ES-I3 (cell line): Measurements from ENCODE around the gene CHST9.
"Not testable (repeated sequence)": the region's sequence is repeated elsewhere in the genome, so short reads cannot be mapped to it uniquely, and the experiment has no call there.

Experiments
- H3K36me3 ChIP-seq: 2 replicates; pipeline ENCODE4 v1.6.1; 2013; ENCODE audit warnings: mild to moderate bottlenecking, low read length, control low read depth, moderate library complexity; ENCODE audit not compliant: insufficient read depth
- H3K4me1 ChIP-seq: 2 replicates; pipeline ENCODE4 v1.6.1; 2013; ENCODE audit warnings: mild to moderate bottlenecking, control low read depth, low read length; ENCODE audit not compliant: insufficient read depth
- H3K9ac ChIP-seq: 2 replicates; pipeline ENCODE4 v1.6.1; 2013; ENCODE audit warnings: low read depth, mild to moderate bottlenecking, low read length, moderate library complexity
- H3K9me3 ChIP-seq: 2 replicates; pipeline ENCODE4 v1.6.1; 2013; ENCODE audit warnings: mild to moderate bottlenecking, low read length, moderate library complexity; ENCODE audit not compliant: control insufficient read depth, insufficient read depth

Gene CHST9

GRCh38 chr18:27108842-27109241, 76.3 kb downstream of the CHST9 start:
- no peaks in the 10 kb centered on the region for H3K36me3 ChIP-seq
- H3K9me3 ChIP-seq = peaks cover 4% of the 10 kb centered on the region; the same call in 1 of the 2 replicates
- no peaks in the 10 kb centered on the region for H3K4me1 ChIP-seq
- no peak overlapping the region for H3K9ac ChIP-seq

- Histone ChIP-seq H3K9ac (no peak overlapping the region), H3K36me3 (no peaks in the 10 kb centered on the region), H3K9me3 (no peaks in the 10 kb centered on the region), H3K4me1 (no peaks in the 10 kb centered on the region)
Observed at GRCh38 chr18:27104743-27105142, 80.4 kb downstream of the CHST9 start.

GRCh38 chr18:27094621-27095020, 90.5 kb downstream of the CHST9 start:
- H3K4me1 ChIP-seq = no peaks in the 10 kb centered on the region
- H3K9ac ChIP-seq = no peak overlapping the region
- H3K9me3 ChIP-seq = no peaks in the 10 kb centered on the region
- no peaks in the 10 kb centered on the region for H3K36me3 ChIP-seq

- H3K36me3 ChIP-seq, H3K4me1 ChIP-seq, H3K9ac ChIP-seq, H3K9me3 ChIP-seq: not testable (repeated sequence)
Observed at GRCh38 chr18:27093290-27093689, 91.8 kb downstream of the CHST9 start.

- H3K4me1 ChIP-seq = no peaks in the 10 kb centered on the region
Observed at GRCh38 chr18:27081701-27082100, 103.4 kb downstream of the CHST9 start.

GRCh38 chr18:27075828-27076227, 109.3 kb downstream of the CHST9 start:
- Histone ChIP-seq H3K9ac (no peak overlapping the region), H3K36me3 (no peaks in the 10 kb centered on the region), H3K9me3 (no peaks in the 10 kb centered on the region), H3K4me1 (no peaks in the 10 kb centered on the region)

More at GRCh38 chr18:27081701-27082100, 103.4 kb downstream of the CHST9 start:
- H3K9ac ChIP-seq = no peak overlapping the region
- no peaks in the 10 kb centered on the region for H3K36me3 ChIP-seq
- H3K9me3 ChIP-seq = no peaks in the 10 kb centered on the region

DNA sequence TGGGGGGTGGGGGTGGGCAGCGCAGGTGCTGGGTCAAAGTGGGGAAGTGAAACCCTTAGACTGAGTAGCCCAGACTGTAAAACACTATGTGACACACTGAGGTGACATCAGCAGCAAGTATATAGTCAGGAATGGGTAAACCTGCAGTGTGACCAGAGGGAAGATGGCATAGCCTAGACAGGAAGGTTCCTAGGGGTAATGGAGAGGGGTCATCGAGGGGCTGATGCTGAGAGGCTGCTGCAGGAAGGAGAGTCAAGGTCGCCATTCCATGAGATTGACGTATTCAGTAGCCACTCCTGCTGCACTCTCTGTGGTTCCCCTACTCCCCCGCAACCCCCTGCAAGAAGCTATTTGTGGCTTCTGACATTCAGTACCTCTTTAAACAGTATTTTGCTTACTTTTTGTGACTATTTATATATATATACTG, 111.7 kb downstream of the CHST9 start:
- Histone ChIP-seq H3K9ac (no peak overlapping the region), H3K9me3 (no peaks in the 10 kb centered on the region), H3K4me1 (no peaks in the 10 kb centered on the region), H3K36me3 (no peaks in the 10 kb centered on the region)

- Histone ChIP-seq H3K9me3 (no peaks in the 10 kb centered on the region), H3K36me3 (no peaks in the 10 kb centered on the region), H3K9ac (no peak overlapping the region), H3K4me1 (no peaks in the 10 kb centered on the region)
Observed at GRCh38 chr18:27064673-27065072, 120.4 kb downstream of the CHST9 start.

GRCh38 chr18:27062802-27063201, 122.3 kb downstream of the CHST9 start:
- H3K36me3 ChIP-seq = no peaks in the 10 kb centered on the region

GRCh38 chr18:27061488-27062095, 123.5 kb downstream of the CHST9 start:
- no peaks in the 10 kb centered on the region for H3K9me3 ChIP-seq
- no peaks in the 10 kb centered on the region for H3K36me3 ChIP-seq
- H3K4me1 ChIP-seq = no peaks in the 10 kb centered on the region
- H3K9ac ChIP-seq = no peak overlapping the region

More at GRCh38 chr18:27062802-27063201, 122.3 kb downstream of the CHST9 start:
- Histone ChIP-seq H3K4me1 (no peaks in the 10 kb centered on the region), H3K9me3 (no peaks in the 10 kb centered on the region), H3K9ac (no peak overlapping the region)

DNA sequence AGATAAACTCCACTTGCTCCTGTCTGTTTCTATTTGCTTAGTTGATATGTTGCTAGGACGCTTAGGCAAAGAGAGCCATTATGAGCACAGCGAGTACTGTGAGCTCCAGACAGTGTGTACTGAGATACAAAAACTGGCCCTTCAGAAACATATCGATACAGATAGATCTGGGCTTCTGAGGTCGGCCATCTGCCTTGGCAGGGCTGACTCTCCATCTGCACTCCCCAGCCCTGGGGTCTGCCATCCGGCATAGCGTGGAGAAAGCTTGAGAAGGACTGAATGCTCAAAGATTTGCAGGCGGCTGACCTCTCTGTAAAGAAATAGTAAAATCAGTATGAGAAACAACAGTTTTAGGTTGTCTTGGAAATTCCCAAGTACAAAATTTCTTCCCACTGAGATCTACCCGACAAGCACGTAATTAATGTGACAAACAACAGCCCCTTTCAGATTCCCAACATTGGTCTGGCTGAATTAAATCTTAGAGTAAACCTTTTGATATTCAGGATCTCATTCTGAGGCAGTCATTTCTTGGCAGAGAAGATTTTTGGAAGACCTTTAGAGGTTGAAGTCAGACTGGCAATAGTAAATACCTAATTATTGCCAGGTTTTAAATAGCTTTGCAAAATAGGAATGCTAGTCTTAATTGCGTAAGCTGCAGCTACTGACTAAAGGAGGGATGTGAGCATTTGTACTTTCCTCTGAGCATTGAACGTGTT, 127.4 kb downstream of the CHST9 start:
- Histone ChIP-seq H3K4me1 (no peaks in the 10 kb centered on the region), H3K9me3 (no peaks in the 10 kb centered on the region), H3K9ac (no peak overlapping the region), H3K36me3 (no peaks in the 10 kb centered on the region)

DNA sequence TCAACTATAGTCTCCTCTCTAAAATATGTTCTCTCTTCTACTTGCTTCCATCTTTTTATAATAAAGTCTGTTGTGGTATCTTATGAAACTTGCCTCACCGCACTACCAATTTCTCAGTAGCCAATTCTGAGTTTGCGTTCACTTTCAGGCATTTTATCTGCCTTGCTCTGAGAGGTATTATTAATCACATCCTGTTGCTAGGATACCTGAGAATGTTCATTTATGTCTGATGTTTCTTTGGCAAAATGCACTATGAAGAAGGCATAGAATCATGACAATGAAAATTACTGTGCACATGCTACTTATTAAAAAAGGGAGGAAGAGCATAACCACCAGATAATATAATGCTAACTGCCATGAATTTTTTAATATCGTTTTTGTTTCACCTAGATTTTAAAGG, 130.2 kb downstream of the CHST9 start:
- Histone ChIP-seq H3K4me1 (no peaks in the 10 kb centered on the region), H3K36me3 (no peaks in the 10 kb centered on the region), H3K9ac (no peak overlapping the region), H3K9me3 (no peaks in the 10 kb centered on the region)

DNA sequence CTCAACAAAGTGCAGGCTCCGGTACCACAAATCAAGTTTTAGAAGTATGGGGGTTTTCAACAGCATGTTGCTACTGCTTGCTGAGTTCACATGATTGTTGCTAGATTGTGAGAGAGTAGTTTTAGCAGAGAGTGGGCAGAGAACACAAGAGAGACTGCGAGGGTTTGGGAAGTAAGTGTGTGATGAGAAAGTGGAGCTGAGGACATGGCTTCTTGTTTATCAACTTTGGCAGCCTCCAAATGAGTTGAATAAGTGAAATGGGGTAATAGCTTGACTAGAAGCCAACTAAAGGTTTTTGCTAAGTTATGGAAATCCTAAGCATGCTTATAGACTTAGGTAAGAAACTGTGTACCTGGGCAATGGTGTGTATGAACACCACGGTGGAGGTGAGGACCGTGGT, 135.1 kb downstream of the CHST9 start:
- no peak overlapping the region for H3K9ac ChIP-seq
- no peaks in the 10 kb centered on the region for H3K4me1 ChIP-seq
- H3K9me3 ChIP-seq = no peaks in the 10 kb centered on the region
- H3K36me3 ChIP-seq = no peaks in the 10 kb centered on the region

- Histone ChIP-seq H3K9ac (no peak overlapping the region), H3K9me3 (no peaks in the 10 kb centered on the region), H3K4me1 (no peaks in the 10 kb centered on the region), H3K36me3 (no peaks in the 10 kb centered on the region)
Observed at GRCh38 chr18:27045342-27045741, 139.8 kb downstream of the CHST9 start.

DNA sequence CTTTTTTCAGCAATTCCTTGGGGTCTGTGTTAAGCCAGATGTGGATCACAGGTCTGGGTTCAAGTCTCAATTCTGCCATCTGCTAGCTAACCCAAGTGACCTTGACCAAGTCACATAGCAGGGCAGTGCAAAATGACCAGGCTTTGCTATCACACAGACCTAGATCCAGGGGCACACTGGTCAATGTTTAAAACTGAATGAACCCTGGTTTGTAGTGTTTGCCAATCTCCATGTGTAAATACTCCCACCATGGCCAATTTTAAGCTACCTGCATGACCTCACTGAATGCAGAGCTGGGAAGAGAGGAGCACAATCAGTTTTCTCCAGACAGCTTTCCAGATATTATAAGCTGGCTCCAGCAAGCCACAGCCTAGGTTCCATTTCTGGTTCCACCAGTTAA, 142.9 kb downstream of the CHST9 start:
- no peaks in the 10 kb centered on the region for H3K36me3 ChIP-seq
- H3K9me3 ChIP-seq = no peaks in the 10 kb centered on the region

More for the DNA sequence above, 142.9 kb downstream of the CHST9 start:
- H3K4me1 ChIP-seq = no peaks in the 10 kb centered on the region
- no peak overlapping the region for H3K9ac ChIP-seq
